ENCODE data around the gene SBNO2. TPM values are rescaled to one million over a fixed set of nuclear protein-coding genes. Genes with fewer than 3 reads are reported as not detected.

Gene SBNO2
- total and polyA plus RNA-seq, 2 experiments from 2014 or later: 6.9 to 35.4 TPM

- Mint-ChIP-seq H3K9me3 (peaks cover 28% of the 10 kb centered on the region), H3K27me3 (ENCODE audit: insufficient read depth, low read depth, poor library complexity) (peaks cover 17% of the 10 kb centered on the region), H3K36me3 (ENCODE audit: low read depth) (peaks cover 21% of the 10 kb centered on the region), H3K27ac (no peak overlapping the region), H3K4me1 (peaks cover 14% of the 10 kb centered on the region), H3K4me3 (peak overlapping the region; percentile 50)
- H3F3A ChIP-seq (replicated peaks; ENCODE audit: low read depth): peaks cover 18% of the 10 kb centered on the region
- no peaks in the 10 kb centered on the region for H3K79me2 ChIP-seq (replicated peaks; ENCODE audit: insufficient read depth)
- no peak for TF ChIP-seq EZH2phosphoT487 (IDR thresholded peaks at IDR 0.05; ENCODE audit: unreplicated experiment)
- TF ChIP-seq CREB1 (CRISPR knock-in tag; IDR thresholded peaks at IDR 0.05; ENCODE audit: low read depth): no peak
- no peak for TF ChIP-seq ZNF114 (CRISPR knock-in tag; IDR thresholded peaks at IDR 0.05)
- no peak for TF ChIP-seq ETS1 (IDR thresholded peaks at IDR 0.05)
- no peak for TF ChIP-seq ZNF331 (CRISPR knock-in tag; IDR thresholded peaks at IDR 0.05; ENCODE audit: low read depth)
- TF ChIP-seq JUNB (IDR thresholded peaks at IDR 0.05; ENCODE audit: unreplicated experiment): no peak
- TF ChIP-seq STAT1 (IDR thresholded peaks at IDR 0.05; ENCODE audit: unreplicated experiment): no peak
- TF ChIP-seq POLR2AphosphoS5 (IDR thresholded peaks at IDR 0.05; ENCODE audit: low read depth): no peak
- TF ChIP-seq, protein P1, sequence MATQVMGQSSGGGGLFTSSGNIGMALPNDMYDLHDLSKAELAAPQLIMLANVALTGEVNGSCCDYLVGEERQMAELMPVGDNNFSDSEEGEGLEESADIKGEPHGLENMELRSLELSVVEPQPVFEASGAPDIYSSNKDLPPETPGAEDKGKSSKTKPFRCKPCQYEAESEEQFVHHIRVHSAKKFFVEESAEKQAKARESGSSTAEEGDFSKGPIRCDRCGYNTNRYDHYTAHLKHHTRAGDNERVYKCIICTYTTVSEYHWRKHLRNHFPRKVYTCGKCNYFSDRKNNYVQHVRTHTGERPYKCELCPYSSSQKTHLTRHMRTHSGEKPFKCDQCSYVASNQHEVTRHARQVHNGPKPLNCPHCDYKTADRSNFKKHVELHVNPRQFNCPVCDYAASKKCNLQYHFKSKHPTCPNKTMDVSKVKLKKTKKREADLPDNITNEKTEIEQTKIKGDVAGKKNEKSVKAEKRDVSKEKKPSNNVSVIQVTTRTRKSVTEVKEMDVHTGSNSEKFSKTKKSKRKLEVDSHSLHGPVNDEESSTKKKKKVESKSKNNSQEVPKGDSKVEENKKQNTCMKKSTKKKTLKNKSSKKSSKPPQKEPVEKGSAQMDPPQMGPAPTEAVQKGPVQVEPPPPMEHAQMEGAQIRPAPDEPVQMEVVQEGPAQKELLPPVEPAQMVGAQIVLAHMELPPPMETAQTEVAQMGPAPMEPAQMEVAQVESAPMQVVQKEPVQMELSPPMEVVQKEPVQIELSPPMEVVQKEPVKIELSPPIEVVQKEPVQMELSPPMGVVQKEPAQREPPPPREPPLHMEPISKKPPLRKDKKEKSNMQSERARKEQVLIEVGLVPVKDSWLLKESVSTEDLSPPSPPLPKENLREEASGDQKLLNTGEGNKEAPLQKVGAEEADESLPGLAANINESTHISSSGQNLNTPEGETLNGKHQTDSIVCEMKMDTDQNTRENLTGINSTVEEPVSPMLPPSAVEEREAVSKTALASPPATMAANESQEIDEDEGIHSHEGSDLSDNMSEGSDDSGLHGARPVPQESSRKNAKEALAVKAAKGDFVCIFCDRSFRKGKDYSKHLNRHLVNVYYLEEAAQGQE (IDR thresholded peaks at IDR 0.05; ENCODE audit: unreplicated experiment): no peak
- no peak for TF ChIP-seq EZH2 (IDR thresholded peaks at IDR 0.05; ENCODE audit: low read depth, unreplicated experiment)
- TF ChIP-seq CTCF (conservative IDR thresholded peaks at IDR 0.05; ENCODE audit: low read depth in 2 of 2): no peak
- no peak for TF ChIP-seq NANOG (IDR thresholded peaks at IDR 0.05; ENCODE audit: borderline replicate concordance)
- no peak for TF ChIP-seq ZNF462 (CRISPR knock-in tag; IDR thresholded peaks at IDR 0.05)
- H3K4me2 ChIP-seq: no peak overlapping the region
- no peaks in the 10 kb centered on the region for H4K20me1 ChIP-seq (replicated peaks; ENCODE audit: insufficient read depth)
- H3K27me3 ChIP-seq (ENCODE audit: insufficient read depth): peaks cover 14% of the 10 kb centered on the region
- peaks cover 8% of the 10 kb centered on the region; the same call in 1 of the 2 replicates for H3K4me1 ChIP-seq (ENCODE audit: insufficient read depth)
- no peak overlapping the region for H3K27ac ChIP-seq (ENCODE audit: low read depth)
- peaks cover 15% of the 10 kb centered on the region for H3K36me3 ChIP-seq (ENCODE audit: insufficient read depth)
- no peak for DNase-seq (ENCODE audit: low spot score)
- no peak for ATAC-seq
- H3K9me2 ChIP-seq (ENCODE audit: insufficient read depth): no peaks in the 10 kb centered on the region
- no peak overlapping the region for H3K4me3 ChIP-seq
- no peak overlapping the region for H2AFZ ChIP-seq
Measured at GRCh38 chr19:1061987-1062386, 112.1 kb downstream of the SBNO2 start.

Measured in GM23338 (cell line).